ENCODE data around the gene PIAS3. TPM values are rescaled to one million over a fixed set of nuclear protein-coding genes. Genes with fewer than 3 reads are reported as not detected.

PIAS3 gene
- total RNA-seq, 2 experiments from 2014 or later, result 17.9 to 18.9 TPM

- Mint-ChIP-seq H3K4me1 (ENCODE audit: low read depth) (peaks cover 17% of the 10 kb centered on the region), H3K36me3 (ENCODE audit: low read depth) (no peaks in the 10 kb centered on the region), H3K4me3 (peak overlapping the region; percentile 54), H3K27me3 (peaks cover 18% of the 10 kb centered on the region), H3K9me3 (no peaks in the 10 kb centered on the region), H3K27ac (no peak overlapping the region)
- intact Hi-C loops (cut with micrococcal nuclease), result no loop called here
- POLR2A ChIA-PET, result interaction anchor here (1.0 kb wide), 1 partner anchor 69 kb away, joined by 3 read pairs; no protein-coding TSS in a partner anchor
- ATAC-seq (no peak), DNase-seq (no peak)
- CTCF ChIA-PET, result interaction anchor here (0.8 to 10.2 kb wide), 3 partner anchors 8 to 70 kb away, joined by 3 to 91 read pairs (median 3); partner anchors contain the start of gene NUDT17
- no peak for TF ChIP-seq CTCF (IDR thresholded peaks at IDR 0.05)
Observed at GRCh38 chr1:145886816-145887215, 27.9 kb upstream of the PIAS3 start.

- POLR2A ChIA-PET, result interaction anchor here (1.0 to 1.1 kb wide), 2 partner anchors 14 to 69 kb away, joined by 3 read pairs; no protein-coding TSS in a partner anchor
- Mint-ChIP-seq H3K9me3 (no peaks in the 10 kb centered on the region), H3K36me3 (ENCODE audit: low read depth) (no peaks in the 10 kb centered on the region), H3K27ac (no peak overlapping the region), H3K4me1 (ENCODE audit: low read depth) (peaks cover 17% of the 10 kb centered on the region), H3K4me3 (peak overlapping the region; percentile 74), H3K27me3 (peaks cover 18% of the 10 kb centered on the region)
- intact Hi-C loops (cut with micrococcal nuclease), result no loop called here
- DNase-seq, result no peak
- CTCF ChIA-PET, result interaction anchor here (0.8 to 10.2 kb wide), 3 partner anchors 9 to 40 kb away, joined by 3 to 91 read pairs (median 7); partner anchors contain the start of gene NUDT17
- ATAC-seq, result no peak
- no peak for TF ChIP-seq CTCF (IDR thresholded peaks at IDR 0.05)
Observed at GRCh38 chr1:145886390-145886789, 27.5 kb upstream of the PIAS3 start.

GRCh38 chr1:145885738-145886287, 26.9 kb upstream of the PIAS3 start, which contains the start of gene ANKRD35:
TSS of gene ANKRD35 (minus strand) at chr1:145885866. CDS start at chr1:145885758, 108 bp downstream.
- POLR2A ChIA-PET, result interaction anchor here (0.5 to 1.1 kb wide), 5 partner anchors 14 to 92 kb away, joined by 3 read pairs; no protein-coding TSS in a partner anchor
- no peak within 1 kb of the TSS for H3K27ac Mint-ChIP-seq
- intact Hi-C loops (cut with micrococcal nuclease), result no loop called here

GRCh38 chr1:145884675-145885074, 25.8 kb upstream of the PIAS3 start:
- ATAC-seq, result no peak
- H3K9me3 Mint-ChIP-seq, result no peaks in the 10 kb centered on the region
- no peak for DNase-seq
- no peak overlapping the region for H3K27ac Mint-ChIP-seq
- H3K4me1 Mint-ChIP-seq (ENCODE audit: low read depth), result peaks cover 17% of the 10 kb centered on the region
- ChIA-PET POLR2A (interaction anchor here (1.6 kb wide), 1 partner anchor 167 kb away, joined by 5 read pairs; no protein-coding TSS in a partner anchor), CTCF (interaction anchor here (1.1 to 10.2 kb wide), 5 partner anchors 25 to 93 kb away, joined by 4 to 91 read pairs (median 7); partner anchors contain the start of genes ITGA10, NUDT17 and PIAS3)
- no peaks in the 10 kb centered on the region for H3K36me3 Mint-ChIP-seq (ENCODE audit: low read depth)
- peak overlapping the region; percentile 74 for H3K4me3 Mint-ChIP-seq
- no peak for TF ChIP-seq CTCF (IDR thresholded peaks at IDR 0.05)
- H3K27me3 Mint-ChIP-seq, result peaks cover 20% of the 10 kb centered on the region
- intact Hi-C loops (cut with micrococcal nuclease), result no loop called here

More at GRCh38 chr1:145885738-145886287, 26.9 kb upstream of the PIAS3 start, which contains the start of gene ANKRD35:
- Mint-ChIP-seq H3K27me3 (peaks cover 20% of the 10 kb centered on the region), H3K36me3 (ENCODE audit: low read depth) (no peaks in the 10 kb centered on the region), H3K9me3 (no peaks in the 10 kb centered on the region), H3K4me1 (ENCODE audit: low read depth) (peaks cover 17% of the 10 kb centered on the region), H3K4me3 (peak within 1 kb of the TSS; percentile 74)
- CTCF ChIA-PET, result interaction anchor here (1.0 to 10.2 kb wide), 5 partner anchors 14 to 39 kb away, joined by 3 to 91 read pairs (median 7); partner anchors contain the start of genes ITGA10, NUDT17 and PIAS3
- DNase-seq, result peak; percentile 95
- no peak for TF ChIP-seq CTCF (IDR thresholded peaks at IDR 0.05)
- ATAC-seq, result peak; percentile 99

GRCh38 chr1:145879775-145880174, 20.9 kb upstream of the PIAS3 start:
- intact Hi-C loops (cut with micrococcal nuclease), result no loop called here
- no peak overlapping the region for H3K27ac Mint-ChIP-seq
- DNase-seq (no peak), ATAC-seq (no peak)
- no peak overlapping the region for H3K4me3 Mint-ChIP-seq
- peaks cover 12% of the 10 kb centered on the region for H3K27me3 Mint-ChIP-seq
- peaks cover 3% of the 10 kb centered on the region for H3K4me1 Mint-ChIP-seq (ENCODE audit: low read depth)
- ChIA-PET POLR2A (interaction anchor here (1.1 to 2.1 kb wide), 2 partner anchors 34 to 116 kb away, joined by 4 read pairs; partner anchors contain the start of genes NUDT17 and TXNIP), CTCF (interaction anchor here (0.8 to 10.2 kb wide), 5 partner anchors 12 to 33 kb away, joined by 3 to 91 read pairs (median 32); partner anchors contain the start of genes ITGA10 and NUDT17)
- no peaks in the 10 kb centered on the region for H3K36me3 Mint-ChIP-seq (ENCODE audit: low read depth)
- no peak for TF ChIP-seq CTCF (IDR thresholded peaks at IDR 0.05)
- H3K9me3 Mint-ChIP-seq, result no peaks in the 10 kb centered on the region
